ENCODE data around the gene ZNF324. TPM values are rescaled to one million over a fixed set of nuclear protein-coding genes. Genes with fewer than 3 reads are reported as not detected.

The ZNF324 gene
- total and polyA plus RNA-seq, 2 of the 13 experiments (the other 11 are each of a cell fraction or from before 2014, with no cell fraction given): 1.1 to 4.7 TPM

DNA sequence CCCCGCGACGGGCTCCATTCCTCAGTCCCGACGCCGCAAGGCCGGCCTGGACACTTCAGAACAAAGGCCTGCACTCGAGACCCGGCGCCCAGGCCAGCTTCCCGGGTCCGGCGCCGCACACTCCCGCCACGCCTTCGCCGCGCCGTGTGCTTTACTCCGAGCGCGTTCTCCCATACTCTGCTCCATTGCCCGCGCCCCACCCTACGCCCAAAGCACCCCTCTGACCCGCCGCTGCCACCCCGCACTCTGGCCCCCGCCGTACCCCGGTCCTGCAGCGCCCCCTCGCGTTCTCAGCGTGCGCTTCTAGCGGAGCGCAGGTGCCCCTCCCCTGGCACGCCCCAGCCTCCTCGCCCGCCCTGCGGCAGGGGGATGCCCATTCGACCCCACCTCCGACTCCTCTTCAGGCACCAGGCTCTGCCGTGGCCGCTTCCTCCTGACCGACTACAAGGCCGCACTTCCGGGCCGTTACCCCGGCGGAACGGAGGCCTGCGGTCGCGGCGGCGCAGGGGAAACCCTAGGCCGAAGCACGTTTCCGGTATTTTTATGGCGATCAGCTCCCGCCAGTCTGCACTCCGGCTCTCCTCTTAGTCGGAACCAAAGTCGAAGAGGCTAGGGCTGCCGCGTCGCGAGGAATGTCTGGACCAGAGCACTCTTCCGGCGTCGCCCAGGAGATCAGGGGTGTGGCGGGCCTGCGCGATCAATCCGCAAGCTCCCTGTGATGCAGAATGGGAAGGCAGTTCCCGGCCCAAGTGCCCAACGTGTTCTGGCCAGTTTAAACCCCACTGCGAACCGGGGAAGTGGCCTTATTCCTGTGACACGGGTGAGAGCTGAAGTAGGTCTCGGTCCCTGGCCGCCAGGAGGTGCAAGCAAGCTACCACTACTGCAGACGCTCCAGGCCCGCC, 52.7 kb downstream of the ZNF324 start, which contains the start of gene ZBTB45 (continued):
- TF ChIP-seq FIP1L1 (IDR thresholded peaks at IDR 0.05; ENCODE audit: borderline replicate concordance, insufficient read depth, low read depth, low read length): no peak; the same call in 1 of the 2 replicates
- peak; percentile 23; the same call in 1 of the 2 replicates for TF ChIP-seq SMC3 (IDR thresholded peaks at IDR 0.05; ENCODE audit: low read length)
- TF ChIP-seq NR2F1 (CRISPR knock-in tag; IDR thresholded peaks at IDR 0.05): 0 out of 4 replicates have a peak, but pooled peaks have one; percentile 3 to 52
- TF ChIP-seq, protein P1, sequence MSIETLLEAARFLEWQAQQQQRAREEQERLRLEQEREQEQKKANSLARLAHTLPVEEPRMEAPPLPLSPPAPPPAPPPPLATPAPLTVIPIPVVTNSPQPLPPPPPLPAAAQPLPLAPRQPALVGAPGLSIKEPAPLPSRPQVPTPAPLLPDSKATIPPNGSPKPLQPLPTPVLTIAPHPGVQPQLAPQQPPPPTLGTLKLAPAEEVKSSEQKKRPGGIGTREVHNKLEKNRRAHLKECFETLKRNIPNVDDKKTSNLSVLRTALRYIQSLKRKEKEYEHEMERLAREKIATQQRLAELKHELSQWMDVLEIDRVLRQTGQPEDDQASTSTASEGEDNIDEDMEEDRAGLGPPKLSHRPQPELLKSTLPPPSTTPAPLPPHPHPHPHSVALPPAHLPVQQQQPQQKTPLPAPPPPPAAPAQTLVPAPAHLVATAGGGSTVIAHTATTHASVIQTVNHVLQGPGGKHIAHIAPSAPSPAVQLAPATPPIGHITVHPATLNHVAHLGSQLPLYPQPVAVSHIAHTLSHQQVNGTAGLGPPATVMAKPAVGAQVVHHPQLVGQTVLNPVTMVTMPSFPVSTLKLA (IDR thresholded peaks at IDR 0.05): peak; percentile 42
- peak; percentile 77 for TF ChIP-seq ZNF780A (CRISPR knock-in tag; IDR thresholded peaks at IDR 0.05)
- TF ChIP-seq NFE2 (CRISPR knock-in tag; IDR thresholded peaks at IDR 0.05): 0 out of 2 replicates have a peak, but pooled peaks have one; percentile 13
- TF ChIP-seq RFXANK (CRISPR knock-in tag; IDR thresholded peaks at IDR 0.05): peak; percentile 83
- TF ChIP-seq YEATS4 (CRISPR knock-in tag; IDR thresholded peaks at IDR 0.05; ENCODE audit: borderline replicate concordance): peak; percentile 98
- peak; percentile 90 for TF ChIP-seq HOXD1 (CRISPR knock-in tag; IDR thresholded peaks at IDR 0.05)
- 0 out of 2 replicates have a peak, but pooled peaks have one; percentile 28 for TF ChIP-seq REXO4 (CRISPR knock-in tag; IDR thresholded peaks at IDR 0.05; ENCODE audit: borderline replicate concordance)
- 0 out of 2 replicates have a peak, but pooled peaks have one; percentile 16 for TF ChIP-seq ZNF7 (CRISPR knock-in tag; IDR thresholded peaks at IDR 0.05)
- peak; percentile 75; the same call in 1 of the 2 replicates for TF ChIP-seq RELA (CRISPR knock-in tag; IDR thresholded peaks at IDR 0.05)
- TF ChIP-seq ZSCAN31 (CRISPR knock-in tag; IDR thresholded peaks at IDR 0.05; ENCODE audit: low read depth): peak; percentile 99
- peak; percentile 58; the same call in 1 of the 2 replicates for TF ChIP-seq ZBTB42 (CRISPR knock-in tag; IDR thresholded peaks at IDR 0.05)
- 0 out of 2 replicates have a peak, but pooled peaks have one; percentile 86 for TF ChIP-seq HOXA7 (CRISPR knock-in tag; IDR thresholded peaks at IDR 0.05)
- peak; percentile 93 for TF ChIP-seq PHF21A (CRISPR knock-in tag; IDR thresholded peaks at IDR 0.05)
- no peak for TF ChIP-seq ATM (IDR thresholded peaks at IDR 0.05; ENCODE audit: borderline replicate concordance)
- 0 out of 2 replicates have a peak, but pooled peaks have one; percentile 20 for TF ChIP-seq CHD2 (IDR thresholded peaks at IDR 0.05; ENCODE audit: low read depth, low read length)
- 0 out of 2 replicates have a peak, but pooled peaks have one; percentile 11 for TF ChIP-seq SNAPC2 (CRISPR knock-in tag; IDR thresholded peaks at IDR 0.05)
- peak; percentile 74 for TF ChIP-seq SP2 (CRISPR knock-in tag; IDR thresholded peaks at IDR 0.05)
- TF ChIP-seq ZNF512 (CRISPR knock-in tag; IDR thresholded peaks at IDR 0.05): peak; percentile 58; the same call in 1 of the 2 replicates
- TF ChIP-seq AGO2 (optimal IDR thresholded peaks at IDR 0.05; ENCODE audit: low read depth, low read length): peak; percentile 90
- TF ChIP-seq ETV5 (CRISPR knock-in tag; IDR thresholded peaks at IDR 0.05; ENCODE audit: borderline replicate concordance): peak; percentile 95
- TF ChIP-seq ERF (CRISPR knock-in tag; IDR thresholded peaks at IDR 0.05): peak; percentile 96
- TF ChIP-seq, protein P2, sequence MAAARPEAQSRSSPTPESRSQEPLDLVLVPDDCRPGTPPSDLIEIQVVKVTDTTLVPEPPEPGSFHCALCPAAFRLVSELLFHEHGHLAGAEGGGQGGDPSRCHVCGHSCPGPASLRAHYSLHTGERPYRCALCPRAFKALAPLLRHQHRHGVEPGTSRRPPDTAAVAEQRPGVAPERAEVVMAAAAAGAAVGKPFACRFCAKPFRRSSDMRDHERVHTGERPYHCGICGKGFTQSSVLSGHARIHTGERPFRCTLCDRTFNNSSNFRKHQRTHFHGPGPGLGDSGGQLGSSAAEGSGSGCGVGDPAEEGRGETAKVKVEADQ (CRISPR knock-in tag; IDR thresholded peaks at IDR 0.05; ENCODE audit: borderline replicate concordance): peak; percentile 98
- peak; percentile 81 for TF ChIP-seq ZFP36L1 (CRISPR knock-in tag; IDR thresholded peaks at IDR 0.05)
- peak; percentile 78; the same call in 1 of the 2 replicates for TF ChIP-seq ZNF460 (CRISPR knock-in tag; IDR thresholded peaks at IDR 0.05; ENCODE audit: borderline replicate concordance)
